GM12874 (cell line): Measurements from ENCODE around the gene PSMC3IP.
A peak's percentile ranks its signal among the peaks of the same experiment; 100 is the strongest.

Experiments
- TF ChIP-seq, protein P1 (sequence below): IDR thresholded peaks from 2 replicates; pipeline ENCODE4 v1.5.1; 2011; ENCODE audit warnings: low read depth, mild to moderate bottlenecking, control low read depth, low read length, moderate library complexity; ENCODE audit not compliant: insufficient read depth

PSMC3IP gene

DNA sequence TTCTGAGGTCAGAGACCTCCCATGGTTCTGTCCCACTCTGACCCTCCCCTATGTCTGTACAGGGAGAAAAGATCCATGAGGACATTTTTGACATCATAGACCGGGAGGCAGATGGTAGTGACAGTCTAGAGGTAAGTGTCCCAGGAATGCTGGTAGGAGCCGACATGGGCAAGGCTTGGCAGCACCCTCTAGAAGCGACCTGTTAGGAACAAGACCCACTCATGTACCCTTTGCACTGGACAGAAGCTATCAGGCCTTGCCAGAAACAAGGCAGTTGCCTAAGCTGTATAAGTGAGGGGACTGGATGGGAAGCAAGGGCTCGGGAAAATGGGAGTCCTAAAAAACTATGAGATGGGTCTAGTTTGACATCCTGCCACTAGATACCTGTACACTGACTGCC, 34.5 kb upstream of the PSMC3IP start:
- TF ChIP-seq, protein P1, sequence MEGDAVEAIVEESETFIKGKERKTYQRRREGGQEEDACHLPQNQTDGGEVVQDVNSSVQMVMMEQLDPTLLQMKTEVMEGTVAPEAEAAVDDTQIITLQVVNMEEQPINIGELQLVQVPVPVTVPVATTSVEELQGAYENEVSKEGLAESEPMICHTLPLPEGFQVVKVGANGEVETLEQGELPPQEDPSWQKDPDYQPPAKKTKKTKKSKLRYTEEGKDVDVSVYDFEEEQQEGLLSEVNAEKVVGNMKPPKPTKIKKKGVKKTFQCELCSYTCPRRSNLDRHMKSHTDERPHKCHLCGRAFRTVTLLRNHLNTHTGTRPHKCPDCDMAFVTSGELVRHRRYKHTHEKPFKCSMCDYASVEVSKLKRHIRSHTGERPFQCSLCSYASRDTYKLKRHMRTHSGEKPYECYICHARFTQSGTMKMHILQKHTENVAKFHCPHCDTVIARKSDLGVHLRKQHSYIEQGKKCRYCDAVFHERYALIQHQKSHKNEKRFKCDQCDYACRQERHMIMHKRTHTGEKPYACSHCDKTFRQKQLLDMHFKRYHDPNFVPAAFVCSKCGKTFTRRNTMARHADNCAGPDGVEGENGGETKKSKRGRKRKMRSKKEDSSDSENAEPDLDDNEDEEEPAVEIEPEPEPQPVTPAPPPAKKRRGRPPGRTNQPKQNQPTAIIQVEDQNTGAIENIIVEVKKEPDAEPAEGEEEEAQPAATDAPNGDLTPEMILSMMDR = no peak

DNA sequence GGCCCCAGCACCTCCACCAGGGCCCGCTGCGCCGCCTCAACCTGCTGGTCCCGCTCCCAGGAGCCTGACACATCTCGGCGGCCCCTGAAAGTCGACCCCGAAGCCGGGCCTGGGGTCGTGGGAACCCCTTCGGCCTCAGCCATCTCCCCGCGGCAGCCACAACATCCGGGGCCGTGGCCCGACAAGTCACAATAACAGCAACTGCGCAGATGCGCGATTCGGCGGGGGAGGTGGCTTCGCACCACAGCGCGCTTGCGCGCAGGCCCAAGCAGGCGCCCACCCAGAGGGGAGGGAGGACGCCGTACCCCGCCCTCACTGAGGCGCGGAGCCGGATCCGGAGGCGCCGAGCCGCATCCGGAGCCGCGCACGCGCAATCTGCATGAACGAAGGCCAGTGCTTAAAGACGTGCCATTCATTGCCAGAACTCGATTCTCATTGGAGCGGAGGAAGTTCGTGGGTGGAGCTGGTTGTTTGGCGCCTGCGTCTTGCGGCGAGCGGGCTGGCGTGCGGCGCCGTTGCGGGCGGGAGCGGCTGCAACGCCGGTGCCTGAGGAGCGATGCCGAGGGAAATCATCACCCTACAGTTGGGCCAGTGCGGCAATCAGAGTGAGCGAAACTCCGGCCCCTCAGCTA, 31.8 kb upstream of the PSMC3IP start, which contains the start of the genes RETREG3 and TUBG1:
Gene RETREG3, minus strand, starts transcription at position 193 of the 632 bp plus-strand sequence. Its CDS starts 50 bp downstream, at position 143.
Gene TUBG1, plus strand, starts transcription at position 502 of the 632 bp plus-strand sequence. Its CDS starts 55 bp downstream, at position 557.
- TF ChIP-seq, protein P1 = peak; percentile 43

DNA sequence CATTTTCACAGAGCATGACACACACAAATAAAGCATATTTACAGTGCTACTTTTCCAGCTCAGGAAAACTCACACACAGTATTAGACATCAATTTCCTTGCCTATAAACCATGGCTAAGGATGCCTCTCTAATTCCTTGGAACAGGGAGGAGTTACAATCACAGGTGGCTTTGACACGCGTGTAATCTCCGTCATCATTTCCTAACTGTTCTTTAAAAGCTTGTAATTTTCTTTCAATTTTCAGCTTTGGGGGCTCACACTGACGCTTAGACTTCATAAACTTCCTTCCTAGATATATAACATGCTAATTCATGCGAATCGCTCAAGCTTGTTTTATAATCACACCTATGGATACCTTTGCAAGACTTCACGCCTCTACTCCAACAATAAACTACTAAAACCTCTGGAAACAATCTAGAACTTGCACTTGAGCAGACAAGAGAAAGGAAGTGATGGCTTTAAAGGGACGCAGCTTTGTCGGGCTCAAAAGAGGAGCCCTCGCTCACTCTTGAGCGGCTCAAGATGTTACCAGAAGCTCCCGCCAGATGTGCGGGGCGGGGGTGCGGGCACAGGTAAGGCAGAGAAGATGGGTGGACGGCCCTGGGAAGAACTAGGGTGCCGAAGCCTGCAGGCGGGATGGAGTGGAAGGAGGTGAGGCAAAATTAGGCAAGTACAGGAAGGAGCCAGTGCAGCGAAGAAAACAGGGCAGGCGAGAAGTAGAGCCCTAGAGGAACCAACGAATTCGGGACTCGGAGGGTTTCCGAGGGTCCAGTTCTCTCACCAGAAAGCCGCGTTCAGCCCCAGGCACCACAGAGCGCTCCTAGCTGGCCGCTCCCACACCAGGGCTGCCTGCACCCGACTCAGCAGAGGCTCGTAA, 31.0 kb upstream of the PSMC3IP start:
- TF ChIP-seq, protein P1 = no peak

DNA sequence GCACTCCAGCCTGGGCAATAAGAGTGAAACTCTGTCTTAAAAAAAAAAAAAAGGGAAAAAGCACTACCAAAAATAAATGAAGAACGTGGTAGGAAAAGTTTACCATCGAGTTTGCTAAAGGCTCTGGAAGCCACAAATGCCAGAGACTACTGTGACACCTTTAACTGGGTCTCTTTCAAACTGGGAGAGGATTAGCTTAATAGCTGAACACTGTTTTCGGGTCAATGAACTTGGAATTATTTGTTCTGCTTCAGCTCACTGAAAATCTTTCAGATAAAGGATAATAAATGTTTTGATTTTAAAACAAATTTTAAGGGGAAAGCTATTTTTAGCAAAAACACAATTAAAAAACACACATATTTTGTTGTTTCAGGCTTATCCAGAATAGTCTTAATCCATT, 30.2 kb upstream of the PSMC3IP start:
- TF ChIP-seq, protein P1 = no peak

DNA sequence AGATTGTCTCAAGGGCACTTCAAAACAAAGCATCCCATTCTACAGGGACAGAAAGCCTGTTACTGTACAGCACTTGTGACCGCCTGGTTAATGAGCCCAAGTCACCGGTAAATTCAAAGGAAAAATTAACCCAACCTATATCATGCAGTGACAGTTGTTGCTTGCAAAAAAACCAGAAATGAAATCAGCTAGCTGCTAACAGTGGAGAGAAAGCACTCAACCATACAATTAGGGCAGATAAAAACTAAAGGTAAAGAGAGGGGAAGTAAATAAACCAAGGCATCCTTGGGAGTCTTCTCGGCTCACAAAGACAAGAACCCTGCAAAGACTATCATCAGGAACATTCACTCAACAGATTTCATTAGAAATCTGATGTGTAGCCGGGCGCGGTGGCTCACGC, 25.8 kb upstream of the PSMC3IP start:
- TF ChIP-seq, protein P1 = no peak

DNA sequence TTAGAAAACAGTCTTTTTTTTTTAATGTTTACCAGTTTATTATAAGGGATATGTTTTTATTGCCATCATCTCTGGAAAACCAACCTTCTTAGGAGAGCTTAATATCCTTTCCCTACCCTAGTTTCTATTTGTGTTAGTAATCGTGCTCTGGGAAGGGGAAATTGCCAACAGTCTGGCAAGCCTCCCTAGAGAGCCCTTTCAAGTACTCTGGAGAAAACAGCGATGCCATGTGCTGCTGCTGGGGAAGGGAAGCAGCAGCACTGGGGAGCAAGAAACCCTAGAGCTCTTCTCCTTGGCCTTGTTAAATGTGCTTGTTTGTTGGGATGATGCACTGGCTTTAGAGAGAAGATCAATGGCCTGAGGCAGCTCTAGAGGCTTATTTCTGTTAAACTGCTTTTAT, 21.4 kb upstream of the PSMC3IP start:
- TF ChIP-seq, protein P1 = no peak

DNA sequence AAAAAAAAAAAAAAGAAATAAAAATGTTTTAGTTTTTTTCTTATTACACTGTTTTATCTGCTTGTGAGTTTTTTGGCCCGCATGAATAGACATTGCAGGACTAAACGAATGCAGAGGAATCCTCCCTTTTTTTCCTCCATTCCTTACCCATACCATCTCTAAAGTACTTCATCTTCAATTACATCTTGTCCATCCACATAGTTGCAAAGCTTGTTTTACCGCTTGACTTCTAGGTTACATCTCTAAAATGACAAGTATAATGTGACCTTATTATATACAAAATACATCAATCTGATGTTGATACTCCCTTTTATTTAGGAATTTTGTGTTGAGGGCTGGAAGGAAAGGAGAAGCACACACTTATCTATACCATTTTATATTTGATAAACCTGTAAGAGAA, 18.9 kb upstream of the PSMC3IP start:
- TF ChIP-seq, protein P1 = no peak
